Inflammatory macrophage treated with lipopolysaccharide for 1 hour (primary cell): ENCODE measurements around the gene ZBTB48.
A peak's percentile ranks its signal among the peaks of the same experiment; 100 is the strongest.

ENCODE experiments used
- DNase-seq, 2 donors: peaks; one replicate each; pipeline ENCODE4 v3.0.0-alpha.2; 2020 to 2022

Gene ZBTB48

DNA sequence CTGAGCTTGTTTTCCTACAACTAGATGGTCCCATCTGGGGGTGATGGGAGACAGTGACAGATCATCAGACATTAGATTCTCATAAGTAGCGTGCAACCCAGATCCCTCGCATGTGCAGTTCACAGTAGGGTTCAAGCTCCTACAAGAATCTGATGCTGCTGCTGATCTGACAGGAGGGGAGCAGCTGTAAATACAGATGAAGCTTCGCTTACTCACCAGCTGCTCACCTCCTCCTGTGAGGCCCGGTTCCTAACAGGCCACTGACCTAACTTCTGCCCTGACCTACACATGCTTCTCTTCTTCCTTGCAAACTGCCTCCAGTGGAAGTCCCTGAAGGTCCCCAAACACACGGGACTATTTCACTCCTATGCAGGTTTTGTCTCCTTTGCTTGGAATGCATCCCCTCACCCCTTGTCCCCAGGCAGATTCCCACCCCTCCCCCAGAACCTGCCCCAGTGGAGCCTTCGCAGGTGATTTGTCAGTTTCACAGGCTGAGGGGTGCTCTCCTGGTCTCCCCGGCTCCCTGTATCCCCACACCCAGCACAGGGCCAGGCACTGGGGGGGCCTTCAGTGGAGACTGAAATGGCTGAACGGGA, 5.7 kb upstream of the ZBTB48 start:
- no peak for DNase-seq

DNA sequence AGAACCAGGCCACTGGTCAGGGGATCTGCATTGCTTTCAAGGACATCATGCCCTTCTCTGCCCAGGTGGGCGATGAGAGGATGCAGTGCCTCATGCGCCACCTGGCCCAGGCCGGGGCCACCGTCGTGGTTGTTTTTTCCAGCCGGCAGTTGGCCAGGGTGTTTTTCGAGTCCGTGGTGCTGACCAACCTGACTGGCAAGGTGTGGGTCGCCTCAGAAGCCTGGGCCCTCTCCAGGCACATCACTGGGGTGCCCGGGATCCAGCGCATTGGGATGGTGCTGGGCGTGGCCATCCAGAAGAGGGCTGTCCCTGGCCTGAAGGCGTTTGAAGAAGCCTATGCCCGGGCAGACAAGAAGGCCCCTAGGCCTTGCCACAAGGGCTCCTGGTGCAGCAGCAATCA, 5.0 kb upstream of the ZBTB48 start:
- no peak for DNase-seq

DNA sequence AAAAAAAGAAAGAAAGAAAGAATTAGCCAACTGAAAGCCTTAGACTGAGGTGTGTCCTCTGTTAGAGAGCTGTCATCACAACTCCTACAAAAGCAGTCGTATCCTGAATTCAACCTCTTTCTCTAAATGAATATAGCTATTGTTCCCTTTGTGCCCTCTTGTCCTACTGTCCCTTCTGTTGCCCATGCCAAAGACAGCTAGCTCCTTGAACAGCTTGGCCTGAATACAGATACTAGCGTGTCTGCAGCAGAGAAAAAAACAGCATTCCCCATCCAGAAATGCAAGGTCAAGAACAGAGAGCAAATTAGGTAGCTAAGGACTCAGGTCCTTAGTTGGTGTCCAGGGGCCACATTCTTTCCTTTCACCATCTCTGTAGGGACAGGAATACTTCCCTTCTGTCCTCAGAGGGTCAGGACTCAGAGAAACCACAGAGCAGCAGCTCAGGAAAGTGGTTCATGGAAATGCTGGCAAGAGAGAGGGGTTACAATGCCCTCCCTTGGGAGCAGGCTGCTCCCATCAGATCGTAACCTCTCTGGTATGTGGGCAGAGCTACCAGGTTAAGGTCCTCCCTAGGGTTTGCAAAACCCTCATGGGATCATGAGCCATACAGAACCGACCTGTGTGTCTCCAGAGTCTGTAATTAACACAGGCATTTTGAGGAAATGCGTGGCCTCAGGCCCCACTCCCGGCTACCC, 1.8 kb upstream of the ZBTB48 start:
- DNase-seq = no peak

DNA sequence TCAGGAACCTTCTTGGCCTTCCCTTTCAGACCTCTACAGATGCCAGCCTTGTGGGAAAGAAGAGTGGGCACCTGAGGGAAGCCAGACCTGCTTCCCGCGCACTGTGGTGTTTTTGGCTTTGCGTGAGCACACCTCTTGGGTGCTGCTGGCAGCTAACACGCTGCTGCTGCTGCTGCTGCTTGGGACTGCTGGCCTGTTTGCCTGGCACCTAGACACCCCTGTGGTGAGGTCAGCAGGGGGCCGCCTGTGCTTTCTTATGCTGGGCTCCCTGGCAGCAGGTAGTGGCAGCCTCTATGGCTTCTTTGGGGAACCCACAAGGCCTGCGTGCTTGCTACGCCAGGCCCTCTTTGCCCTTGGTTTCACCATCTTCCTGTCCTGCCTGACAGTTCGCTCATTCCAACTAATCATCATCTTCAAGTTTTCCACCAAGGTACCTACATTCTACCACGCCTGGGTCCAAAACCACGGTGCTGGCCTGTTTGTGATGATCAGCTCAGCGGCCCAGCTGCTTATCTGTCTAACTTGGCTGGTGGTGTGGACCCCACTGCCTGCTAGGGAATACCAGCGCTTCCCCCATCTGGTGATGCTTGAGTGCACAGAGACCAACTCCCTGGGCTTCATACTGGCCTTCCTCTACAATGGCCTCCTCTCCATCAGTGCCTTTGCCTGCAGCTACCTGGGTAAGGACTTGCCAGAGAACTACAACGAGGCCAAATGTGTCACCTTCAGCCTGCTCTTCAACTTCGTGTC, 995 bp upstream of the ZBTB48 start:
- DNase-seq = no peak

DNA sequence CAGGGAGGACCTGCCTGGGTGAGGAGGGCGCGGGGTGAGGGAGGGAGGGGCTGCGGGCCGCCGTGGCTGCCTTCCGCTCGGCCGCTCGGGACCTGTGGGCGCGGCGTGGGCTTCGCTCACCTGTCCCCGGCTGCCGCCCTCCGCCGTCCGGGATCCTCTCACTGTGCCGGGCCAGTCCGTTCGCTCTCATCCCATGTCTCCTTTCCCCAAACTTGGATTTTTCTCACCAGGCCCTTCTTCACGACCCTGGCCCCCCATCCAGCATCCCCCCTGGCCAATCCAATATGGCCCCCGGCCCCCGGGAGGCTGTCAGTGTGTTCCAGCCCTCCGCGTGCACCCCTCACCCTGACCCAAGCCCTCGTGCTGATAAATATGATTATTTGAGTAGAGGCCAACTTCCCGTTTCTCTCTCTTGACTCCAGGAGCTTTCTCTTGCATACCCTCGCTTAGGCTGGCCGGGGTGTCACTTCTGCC, 362 bp downstream of the ZBTB48 start:
- peak; percentile 50 to 53 for DNase-seq

DNA sequence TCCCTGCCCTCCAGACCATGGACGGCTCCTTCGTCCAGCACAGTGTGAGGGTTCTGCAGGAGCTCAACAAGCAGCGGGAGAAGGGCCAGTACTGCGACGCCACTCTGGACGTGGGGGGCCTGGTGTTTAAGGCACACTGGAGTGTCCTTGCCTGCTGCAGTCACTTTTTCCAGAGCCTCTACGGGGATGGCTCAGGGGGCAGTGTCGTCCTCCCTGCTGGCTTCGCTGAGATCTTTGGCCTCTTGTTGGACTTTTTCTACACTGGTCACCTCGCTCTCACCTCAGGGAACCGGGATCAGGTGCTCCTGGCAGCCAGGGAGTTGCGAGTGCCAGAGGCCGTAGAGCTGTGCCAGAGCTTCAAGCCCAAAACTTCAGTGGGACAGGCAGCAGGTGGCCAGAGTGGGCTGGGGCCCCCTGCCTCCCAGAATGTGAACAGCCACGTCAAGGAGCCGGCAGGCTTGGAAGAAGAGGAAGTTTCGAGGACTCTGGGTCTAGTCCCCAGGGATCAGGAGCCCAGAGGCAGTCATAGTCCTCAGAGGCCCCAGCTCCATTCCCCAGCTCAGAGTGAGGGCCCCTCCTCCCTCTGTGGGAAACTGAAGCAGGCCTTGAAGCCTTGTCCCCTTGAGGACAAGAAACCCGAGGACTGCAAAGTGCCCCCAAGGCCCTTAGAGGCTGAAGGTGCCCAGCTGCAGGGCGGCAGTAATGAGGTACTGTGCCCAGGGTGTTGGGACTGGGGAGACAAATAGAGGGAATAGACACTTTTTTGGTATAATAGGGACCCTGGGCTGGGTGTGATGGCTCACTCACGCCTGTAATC, 1.0 kb downstream of the ZBTB48 start:
- peak in 1 of 2 donors; percentile 28 for DNase-seq

DNA sequence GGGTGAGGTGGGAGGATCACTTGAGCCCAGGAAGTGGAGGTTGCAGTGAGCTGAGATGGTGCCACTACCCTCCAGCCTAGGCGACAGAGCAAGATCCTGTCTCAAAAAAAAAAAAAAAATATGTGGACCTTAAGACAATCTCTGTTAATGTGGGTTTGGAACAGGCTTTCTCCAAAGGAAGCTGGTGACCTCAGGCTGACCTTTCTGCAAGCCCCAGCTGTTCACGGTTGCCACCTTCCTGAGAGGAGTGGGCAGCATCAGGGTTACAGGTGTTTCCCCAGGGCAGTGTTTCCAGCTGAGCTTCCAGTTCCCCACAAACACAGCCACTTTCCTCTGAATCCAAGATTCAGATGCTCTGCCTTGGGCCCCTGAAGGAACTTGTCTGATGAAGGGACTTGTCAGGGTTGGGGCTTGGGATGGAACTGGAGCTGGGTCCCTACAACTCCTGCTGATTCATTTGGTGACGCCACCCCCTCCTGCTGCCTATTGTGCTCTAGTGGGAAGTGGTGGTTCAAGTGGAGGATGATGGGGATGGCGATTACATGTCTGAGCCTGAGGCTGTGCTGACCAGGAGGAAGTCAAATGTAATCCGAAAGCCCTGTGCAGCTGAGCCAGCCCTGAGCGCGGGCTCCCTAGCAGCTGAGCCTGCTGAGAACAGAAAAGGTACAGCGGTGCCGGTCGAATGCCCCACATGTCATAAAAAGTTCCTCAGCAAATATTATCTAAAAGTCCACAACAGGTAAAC, 1.9 kb downstream of the ZBTB48 start:
- DNase-seq = peak; percentile 76 to 87

DNA sequence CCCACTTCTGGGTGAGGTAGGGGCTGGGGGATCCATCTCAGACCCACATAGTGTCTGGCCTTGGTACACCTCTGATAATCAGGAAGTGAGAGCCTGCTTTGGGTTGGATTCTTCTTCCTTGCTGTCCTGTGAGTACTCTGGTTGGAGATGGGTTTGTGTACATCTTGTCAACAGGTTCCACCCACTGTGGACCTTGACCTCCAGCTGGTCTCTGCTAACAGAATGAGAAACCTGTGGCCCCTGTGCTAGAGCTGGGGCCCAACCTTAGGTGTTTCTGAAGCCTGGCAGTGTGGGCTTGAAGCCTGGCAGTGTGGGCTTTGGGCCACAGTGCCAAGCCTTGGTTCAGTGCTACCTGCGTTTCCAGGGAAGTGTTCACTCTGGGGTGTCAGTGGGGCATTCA, 2.6 kb downstream of the ZBTB48 start:
- no peak for DNase-seq

DNA sequence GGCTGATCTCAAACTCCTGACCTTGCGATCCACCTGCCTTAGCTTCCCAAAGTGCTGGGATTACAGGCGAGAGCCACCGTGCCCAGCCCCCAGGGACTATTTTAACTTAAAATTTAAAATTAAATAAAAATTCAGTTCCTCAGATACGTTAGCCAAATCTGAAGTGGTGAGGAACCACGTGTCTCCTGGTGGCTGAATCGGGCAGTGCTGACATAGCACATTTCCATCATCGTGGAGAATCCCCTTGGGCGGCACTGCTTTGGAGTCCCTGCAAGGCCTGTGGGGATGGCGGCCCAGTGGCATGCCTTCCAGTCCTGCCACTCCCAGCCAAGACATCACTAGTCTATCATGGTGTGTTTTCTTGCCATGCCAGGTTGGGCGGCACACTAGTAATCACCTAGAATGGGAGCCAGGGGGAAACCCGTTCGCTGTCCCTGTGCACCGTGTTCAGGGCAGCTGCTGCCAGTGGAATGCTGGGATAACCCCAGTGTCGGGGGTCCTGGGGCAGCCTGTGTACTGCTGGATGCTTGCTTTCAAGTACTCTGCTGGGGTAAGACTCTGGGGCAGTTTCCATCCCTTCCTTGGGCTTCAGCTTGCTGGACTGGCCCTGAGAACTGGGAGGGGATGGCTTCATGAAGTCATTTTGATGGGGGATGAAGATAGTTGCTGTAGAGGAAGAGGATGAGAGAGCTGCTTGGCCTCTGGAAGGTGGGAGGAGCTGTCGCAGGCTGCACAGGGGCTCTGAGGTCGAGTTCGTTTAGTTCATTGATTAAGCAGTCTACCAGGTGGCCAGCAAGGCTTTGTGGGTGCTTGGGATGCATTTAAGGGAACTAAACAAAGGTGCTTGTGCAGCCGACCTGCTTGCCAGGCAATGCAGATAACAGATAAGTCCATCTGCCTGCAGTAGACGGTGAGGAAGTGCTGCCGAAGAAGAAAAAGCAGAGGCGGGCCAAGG, 4.6 kb downstream of the ZBTB48 start:
- DNase-seq = peak in 1 of 2 donors; percentile 3

DNA sequence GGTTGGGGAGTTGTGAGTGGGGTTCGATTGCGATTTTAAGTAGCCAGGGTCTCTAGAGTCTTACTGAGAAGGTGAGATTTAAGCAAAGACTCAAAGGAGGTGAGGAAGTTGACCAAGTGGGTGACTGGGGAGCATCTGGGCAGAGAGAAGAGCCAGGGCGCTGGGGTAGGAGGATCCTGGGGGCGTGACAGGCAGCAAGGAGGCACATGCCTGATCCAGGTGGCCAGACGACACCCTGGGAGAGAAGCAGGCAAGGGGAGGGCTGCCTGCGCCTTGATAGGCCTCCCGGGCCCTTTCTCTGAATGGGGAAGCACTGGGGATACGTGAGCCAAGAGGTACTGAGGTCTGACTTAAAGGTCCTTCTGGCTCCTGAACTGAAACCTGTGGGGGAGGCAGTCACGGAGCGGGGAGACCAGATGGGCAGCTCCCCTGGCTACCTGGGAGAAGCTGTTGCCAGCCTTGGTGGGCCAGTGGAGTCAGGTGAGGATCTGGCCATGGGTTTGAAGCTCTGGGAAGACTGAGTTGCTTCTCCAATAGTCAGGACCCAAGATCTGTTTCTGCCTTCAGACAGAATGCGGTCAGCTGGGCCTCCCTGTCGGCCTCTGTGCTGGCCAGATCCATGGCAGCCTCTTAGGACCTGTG, 5.4 kb downstream of the ZBTB48 start:
- DNase-seq = no peak

DNA sequence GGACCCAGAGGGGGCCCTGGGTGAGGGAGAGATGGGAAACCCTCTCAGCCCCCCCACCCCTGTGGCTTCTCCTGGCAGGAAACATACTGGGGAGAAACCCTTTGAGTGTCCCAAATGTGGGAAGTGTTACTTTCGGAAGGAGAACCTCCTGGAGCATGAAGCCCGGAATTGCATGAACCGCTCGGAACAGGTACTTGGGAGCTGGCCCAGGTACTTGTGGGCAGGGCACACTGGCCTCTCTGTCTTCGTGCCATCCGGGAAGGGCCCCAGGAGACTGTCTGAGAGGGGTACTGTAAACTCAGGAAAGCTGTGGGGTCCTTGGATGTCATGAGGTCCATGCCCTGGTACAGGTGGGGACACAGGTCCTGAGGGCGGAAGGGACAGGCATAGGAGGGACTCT, 6.0 kb downstream of the ZBTB48 start:
- DNase-seq = no peak

DNA sequence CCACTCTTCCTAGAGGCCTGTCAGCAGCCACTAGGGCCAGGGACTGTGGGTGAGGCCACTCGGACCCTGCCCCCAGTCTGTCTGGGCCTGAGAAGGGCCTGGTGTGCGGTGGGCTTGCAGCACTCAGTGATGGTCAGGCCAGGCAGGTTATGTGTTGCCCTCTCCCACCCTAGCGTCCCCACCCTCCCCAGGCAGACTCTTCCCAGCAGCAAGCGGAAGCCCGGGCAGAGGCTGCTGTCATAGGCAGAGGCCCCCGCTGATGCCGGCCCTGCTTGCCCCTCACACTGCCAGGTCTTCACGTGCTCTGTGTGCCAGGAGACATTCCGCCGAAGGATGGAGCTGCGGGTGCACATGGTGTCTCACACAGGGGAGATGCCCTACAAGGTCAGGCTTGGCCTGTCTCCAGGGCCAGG, 6.6 kb downstream of the ZBTB48 start:
- no peak for DNase-seq

DNA sequence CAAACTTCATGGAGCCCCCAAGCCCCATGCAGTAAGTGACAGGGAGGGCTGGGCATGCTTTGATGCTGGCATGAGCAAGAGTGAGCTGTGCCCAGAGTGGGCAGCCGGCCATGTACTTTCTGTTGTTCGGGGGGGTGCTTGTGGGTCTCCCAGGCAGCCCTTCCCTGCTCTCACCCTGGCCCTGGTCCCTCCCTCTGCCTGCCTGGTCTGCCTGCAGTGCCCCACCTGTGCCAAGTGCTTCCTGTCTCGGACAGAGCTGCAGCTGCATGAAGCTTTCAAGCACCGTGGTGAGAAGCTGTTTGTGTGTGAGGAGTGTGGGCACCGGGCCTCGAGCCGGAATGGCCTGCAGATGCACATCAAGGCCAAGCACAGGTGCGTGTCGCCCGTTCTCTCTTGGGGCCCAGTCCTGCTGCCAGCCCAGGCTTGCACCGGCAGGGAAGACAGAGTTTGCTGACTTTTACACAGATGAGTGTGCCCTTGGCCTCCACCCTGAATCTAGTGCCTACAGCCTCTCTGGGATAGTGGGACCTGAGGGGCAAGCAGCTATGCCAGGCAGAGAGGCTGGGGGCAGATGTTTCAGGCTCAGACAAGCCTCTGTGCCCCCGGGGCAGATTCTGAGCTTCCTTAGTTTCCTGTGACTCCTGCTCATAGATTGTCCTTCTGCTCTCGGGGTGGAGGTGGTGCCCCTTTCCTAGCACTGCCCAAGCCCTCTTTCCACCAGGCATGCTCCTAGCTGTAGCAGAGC, 7.6 kb downstream of the ZBTB48 start:
- no peak for DNase-seq

DNA sequence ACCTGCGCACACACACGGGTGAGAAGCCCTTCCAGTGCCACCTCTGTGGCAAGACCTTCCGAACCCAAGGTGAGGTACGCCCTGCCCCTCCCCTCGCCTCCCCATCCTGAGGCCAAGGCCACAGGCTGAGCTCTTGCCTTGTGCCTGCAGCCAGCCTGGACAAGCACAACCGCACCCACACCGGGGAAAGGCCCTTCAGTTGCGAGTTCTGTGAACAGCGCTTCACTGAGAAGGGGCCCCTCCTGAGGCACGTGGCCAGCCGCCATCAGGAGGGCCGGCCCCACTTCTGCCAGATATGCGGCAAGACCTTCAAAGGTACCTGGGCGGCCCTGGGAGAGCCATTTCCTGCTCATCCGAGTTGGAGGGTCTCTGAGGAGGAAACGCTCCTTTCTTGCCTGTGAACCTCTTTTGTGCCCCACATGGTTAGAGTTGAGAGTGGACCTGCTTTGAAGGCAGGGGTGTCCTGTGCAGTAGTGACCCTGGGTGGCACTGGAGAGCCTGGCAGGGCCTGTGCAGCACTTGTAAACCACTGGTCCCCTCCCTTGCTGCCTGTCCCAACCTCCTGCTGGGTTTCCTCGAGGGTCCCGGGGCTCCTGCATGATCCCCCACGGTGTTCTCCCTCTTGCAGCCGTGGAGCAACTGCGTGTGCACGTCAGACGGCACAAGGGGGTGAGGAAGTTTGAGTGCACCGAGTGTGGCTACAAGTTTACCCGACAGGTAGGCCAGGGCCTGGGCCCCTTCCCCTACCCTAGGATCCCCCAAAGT, 8.5 kb downstream of the ZBTB48 start:
- no peak for DNase-seq

DNA sequence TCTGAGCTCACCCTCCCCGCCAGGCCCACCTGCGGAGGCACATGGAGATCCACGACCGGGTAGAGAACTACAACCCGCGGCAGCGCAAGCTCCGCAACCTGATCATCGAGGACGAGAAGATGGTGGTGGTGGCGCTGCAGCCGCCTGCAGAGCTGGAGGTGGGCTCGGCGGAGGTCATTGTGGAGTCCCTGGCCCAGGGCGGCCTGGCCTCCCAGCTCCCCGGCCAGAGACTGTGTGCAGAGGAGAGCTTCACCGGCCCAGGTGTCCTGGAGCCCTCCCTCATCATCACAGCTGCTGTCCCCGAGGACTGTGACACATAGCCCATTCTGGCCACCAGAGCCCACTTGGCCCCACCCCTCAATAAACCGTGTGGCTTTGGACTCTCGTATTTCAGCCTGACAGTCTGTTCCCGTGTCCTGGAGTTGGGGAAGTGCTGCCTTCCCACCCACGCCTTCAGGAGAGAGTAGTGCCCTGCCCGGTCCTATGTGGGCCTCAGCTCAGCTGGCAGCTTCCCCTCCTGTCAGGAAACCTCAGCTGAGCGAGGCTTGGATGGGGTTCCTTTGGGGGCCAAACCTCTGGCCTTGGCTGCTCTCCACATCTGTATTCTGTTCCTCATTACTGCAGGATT, 9.2 kb downstream of the ZBTB48 start:
- peak; percentile 65 to 80 for DNase-seq

DNA sequence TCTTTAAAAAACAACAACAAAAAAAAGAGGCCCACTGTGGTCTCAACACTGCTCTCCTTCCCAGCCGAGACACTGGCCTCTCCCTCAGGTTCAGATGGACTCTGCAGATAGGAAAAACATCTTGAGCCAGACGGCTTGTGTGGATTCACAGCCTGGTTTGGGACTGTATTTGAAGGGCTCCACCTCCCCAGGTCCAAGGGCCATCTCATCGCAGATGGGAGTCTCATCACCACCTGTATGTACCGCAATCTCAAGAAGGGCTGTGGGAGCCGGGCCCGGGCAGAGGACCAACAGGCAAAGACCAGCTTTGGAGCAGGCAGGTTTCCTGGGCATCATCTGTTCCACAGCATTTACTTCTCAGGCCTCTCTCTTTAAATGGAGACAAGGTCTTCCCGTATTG, 10.3 kb downstream of the ZBTB48 start:
- DNase-seq = no peak

DNA sequence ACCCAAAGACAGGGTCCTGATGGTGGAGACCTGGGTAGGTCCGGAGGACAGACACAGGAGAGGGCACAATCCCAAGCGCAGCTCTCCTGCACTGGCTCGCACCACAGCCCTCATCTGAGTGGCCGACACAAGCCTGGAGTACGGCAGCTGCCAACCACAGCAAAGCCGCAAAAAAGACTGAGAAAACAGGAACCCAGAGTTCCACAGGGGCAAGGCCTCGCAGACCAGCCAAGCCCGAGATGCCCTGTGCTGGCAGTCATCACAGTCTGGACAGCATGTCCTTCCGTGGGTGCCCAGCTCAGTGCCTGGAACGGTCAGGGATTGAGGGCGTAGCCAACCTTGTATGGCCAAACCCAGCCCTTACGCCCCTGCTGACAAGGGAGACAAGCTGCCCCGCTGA, 11.4 kb downstream of the ZBTB48 start:
- DNase-seq = peak in 1 of 2 donors; percentile 38

DNA sequence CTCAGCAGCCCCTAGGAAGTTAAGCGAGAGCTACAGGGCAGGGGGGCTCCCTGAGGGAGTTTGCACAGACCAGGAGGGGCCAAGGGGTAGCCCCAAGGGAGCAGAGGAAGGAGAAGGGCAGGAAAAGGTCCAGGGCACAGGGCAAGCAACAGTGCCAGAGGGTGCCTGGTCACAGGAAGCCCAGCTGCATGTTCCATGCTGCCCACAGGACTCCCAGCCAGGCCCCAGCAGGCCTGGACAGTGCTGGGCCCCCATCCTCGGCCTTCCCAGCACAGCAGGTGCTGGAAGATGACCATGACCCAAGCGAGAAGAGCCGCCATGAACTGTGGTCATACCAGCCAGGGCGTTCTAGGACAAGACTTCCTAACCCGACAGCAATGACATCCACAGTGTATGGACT, 11.8 kb downstream of the ZBTB48 start:
- no peak for DNase-seq

DNA sequence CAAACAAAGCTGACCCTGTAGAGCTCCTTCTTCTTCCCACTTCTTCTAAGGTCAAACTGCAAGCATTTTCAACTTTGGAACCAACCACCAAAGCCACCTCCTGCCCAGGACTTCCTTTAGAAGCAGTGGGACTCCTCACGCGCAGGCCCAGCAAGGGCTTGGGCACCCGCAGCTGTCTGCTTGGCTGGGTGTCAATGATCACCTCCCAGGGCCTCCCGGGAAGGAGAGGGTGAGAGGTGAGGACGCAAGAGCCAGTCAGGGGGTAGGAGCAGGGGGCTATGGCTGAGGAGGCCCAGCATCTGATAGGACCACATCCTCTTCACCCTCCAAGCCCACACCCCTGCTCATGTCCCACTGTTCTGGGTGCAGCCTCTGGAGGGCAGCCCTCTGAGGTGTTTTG, 12.6 kb downstream of the ZBTB48 start:
- DNase-seq = no peak
